Liver (tissue), 2 donors: Measurements from ENCODE around the gene IGF1R.

Source experiments
- CTCF ChIP-seq: fragments of 150-350 bp; IDR thresholded peaks from 2 replicates; pipeline ENCODE4 v1.5.1; 2017; ENCODE audit warnings: improper control_type of control experiment, low read depth, low read length; ENCODE audit not compliant: missing input control
- YY1 ChIP-seq: IDR thresholded peaks from 2 replicates; pipeline ENCODE4 v1.6.1; 2016; ENCODE audit warnings: antibody characterized with exemption, mild to moderate bottlenecking
- ZBTB33 ChIP-seq: IDR thresholded peaks from 2 replicates; pipeline ENCODE4 v1.6.1; 2016; ENCODE audit warnings: antibody characterized with exemption
- donor health status: healthy.

GRCh38 chr15:98775498-98776230, 127.3 kb downstream of the IGF1R start:
- TF ChIP-seq YY1 (no peak), ZBTB33 (no peak), CTCF (no peak)
